Femur (tissue), 1 donor: ENCODE results near the gene RPS2.

Source experiments
- DNase-seq: peaks from one replicate; pipeline ENCODE4 v3.0.0-alpha.2; 2017

The RPS2 gene

DNA sequence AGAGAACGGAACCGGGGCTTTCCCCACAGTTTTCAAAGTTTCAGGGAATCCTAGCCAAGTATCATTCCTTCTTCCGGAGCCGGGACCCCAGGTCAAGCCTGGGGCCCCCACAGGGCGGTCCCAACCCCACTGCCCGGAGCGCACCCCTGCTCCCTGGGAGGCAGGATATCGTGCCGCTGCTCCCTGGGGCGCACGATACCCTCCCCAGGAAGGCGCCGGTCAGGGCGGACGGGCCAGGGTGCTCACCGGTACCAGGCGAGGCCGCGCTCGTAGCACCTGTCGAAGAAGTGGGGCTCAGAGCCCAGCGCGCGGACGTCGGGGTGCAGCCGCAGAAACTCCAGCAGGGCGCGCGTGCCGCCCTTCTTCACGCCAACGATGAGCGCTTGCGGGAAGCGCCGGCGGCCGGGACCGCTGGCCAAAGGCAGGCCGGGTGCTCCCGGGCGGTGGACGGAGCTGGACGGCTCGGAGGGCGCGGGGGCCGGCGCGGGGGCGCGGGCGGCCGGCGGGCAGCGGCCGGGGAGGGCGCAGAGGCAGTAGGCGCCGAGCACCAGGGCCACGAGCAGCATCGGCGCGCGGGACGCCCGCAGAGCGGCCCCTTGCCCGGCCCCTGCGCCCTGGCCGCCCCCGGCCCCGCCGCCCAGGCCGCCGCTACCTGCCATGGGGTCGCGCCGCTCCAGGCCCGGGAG, 46.8 kb downstream of the RPS2 start:
- no peak for DNase-seq

DNA sequence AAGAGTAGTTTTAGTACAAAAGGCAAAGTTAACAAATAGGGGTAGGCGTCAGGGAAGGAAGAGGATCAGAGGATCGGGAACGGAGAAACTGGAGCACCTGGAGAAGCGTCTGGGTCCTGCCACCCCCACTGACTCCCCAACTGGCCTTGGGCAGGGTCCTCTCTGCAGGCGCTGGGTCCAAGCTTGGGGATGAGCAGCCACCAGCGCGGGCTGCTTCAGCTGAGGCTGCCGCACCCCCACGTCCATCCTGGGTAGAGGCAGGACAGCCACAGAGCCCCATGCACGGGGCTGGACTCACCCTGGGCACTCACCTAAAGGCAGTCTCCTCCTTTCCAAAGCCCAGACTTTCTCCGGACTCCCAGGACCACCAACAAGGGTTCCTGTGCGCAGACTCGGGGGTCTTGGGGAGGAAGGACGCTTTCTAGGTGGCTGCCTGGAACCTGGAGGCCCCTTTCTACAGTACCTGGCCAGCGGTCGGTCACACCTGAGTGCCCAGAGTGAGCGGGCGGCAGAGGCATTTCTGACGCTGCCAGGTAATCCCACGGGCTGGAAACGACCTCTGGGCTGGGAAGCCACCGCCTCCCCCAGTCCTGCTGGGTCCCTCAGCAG, 47.5 kb downstream of the RPS2 start:
- no peak for DNase-seq

DNA sequence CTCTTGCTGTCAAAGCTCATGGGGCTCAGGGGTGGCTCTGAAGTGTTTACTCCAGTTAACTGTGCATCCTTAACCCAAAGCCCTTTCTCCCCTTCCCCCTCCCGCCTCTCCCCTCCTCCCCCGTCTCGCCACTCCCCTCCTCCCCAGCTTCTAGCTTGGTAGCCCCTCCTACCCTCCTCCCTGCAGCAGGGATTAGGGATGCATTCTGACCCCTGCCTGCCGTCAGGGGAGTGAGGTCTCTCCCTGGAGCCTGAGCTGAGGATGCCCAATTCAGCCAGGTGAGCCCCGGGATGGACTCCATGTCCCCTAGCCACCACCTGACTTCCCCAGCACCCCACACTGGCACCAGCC, 48.0 kb downstream of the RPS2 start:
- no peak for DNase-seq

DNA sequence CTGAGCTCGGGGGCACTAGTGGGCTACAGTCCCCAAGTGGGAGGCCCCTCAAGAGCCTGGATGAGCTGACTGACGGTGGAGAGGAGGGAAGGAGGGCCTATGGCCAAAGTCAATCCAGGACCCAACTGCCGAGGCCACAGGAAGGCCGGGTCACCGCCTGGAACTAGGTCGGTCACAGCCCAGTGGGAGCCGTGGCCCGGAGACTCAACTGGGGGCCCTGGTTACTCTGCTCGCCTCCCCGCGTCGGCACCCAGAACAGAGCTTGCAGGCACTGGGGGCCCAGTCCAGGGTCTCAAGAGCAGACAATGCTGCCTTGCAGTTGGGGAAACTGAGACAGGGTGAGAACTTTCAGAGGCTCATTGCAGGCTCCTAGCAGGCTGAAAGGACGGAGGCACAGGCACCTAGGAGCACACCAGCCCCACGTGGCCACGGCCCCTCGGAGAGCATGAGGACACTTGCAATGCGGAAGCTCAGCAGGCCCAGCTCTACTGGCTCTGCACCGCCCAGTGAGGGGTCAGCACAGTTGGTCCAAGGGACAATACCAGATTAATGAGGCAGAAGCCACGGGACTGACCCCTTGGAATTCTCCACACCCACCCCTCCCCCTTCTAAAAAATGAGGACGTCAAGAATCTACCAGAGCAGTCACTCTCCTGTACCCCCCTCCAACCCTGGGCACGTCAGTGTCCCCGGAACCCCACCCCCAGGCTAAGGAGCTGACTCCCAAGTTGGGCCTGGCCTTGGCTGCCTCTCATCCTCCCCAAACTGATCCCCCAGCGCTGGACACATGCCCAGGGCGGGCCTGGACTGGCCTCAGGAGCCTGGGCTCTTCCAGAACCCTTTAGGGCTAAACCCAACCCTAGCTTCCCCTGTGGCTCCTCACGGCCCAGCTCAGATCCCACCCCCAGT, 48.6 kb downstream of the RPS2 start:
- DNase-seq, result no peak

DNA sequence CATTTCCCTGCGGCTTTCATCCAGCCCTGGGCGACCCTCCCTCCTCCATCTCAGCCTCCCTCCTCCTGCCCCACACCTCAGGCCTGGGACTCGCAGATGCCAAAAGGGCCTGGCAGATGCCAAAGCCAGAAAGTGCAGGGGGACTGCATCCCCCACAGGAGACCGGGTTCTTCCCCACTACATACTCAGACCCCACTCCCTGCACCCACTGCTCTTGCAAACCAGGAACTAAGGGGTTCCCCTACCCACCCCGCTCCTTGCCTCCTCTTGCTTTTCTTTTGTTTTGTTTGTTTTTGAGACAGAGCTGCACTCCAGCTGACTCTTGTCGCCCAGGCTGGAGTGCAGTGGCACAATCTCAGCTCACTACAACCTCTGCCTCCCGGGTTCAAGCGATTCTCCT, 49.6 kb downstream of the RPS2 start:
- DNase-seq, result no peak

DNA sequence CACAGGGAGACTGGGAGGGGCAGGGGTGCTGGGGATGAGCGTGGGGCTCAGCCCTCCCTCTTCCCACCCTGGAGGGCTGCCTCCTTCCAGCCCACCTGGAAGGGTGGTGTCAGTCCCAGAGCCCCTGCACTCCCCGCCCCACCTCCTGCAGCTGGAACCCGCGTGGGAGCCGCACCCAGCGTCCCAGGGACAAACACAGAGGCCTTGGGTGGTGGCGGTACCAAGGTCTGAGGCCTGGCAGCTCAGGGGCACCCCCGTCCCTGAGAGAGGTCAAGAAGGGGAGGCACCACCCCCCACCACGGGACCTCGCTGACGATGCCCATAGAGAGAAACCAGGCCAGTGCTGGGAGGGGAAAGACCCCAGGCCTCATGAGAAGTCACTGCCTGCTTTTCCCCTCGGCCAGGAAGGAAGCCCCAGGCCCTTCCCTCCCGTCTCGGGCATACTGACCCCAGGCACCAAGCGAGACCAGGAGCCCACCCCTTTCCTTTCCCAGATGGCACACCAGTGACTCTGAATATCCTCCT, 50.5 kb downstream of the RPS2 start:
- no peak for DNase-seq

DNA sequence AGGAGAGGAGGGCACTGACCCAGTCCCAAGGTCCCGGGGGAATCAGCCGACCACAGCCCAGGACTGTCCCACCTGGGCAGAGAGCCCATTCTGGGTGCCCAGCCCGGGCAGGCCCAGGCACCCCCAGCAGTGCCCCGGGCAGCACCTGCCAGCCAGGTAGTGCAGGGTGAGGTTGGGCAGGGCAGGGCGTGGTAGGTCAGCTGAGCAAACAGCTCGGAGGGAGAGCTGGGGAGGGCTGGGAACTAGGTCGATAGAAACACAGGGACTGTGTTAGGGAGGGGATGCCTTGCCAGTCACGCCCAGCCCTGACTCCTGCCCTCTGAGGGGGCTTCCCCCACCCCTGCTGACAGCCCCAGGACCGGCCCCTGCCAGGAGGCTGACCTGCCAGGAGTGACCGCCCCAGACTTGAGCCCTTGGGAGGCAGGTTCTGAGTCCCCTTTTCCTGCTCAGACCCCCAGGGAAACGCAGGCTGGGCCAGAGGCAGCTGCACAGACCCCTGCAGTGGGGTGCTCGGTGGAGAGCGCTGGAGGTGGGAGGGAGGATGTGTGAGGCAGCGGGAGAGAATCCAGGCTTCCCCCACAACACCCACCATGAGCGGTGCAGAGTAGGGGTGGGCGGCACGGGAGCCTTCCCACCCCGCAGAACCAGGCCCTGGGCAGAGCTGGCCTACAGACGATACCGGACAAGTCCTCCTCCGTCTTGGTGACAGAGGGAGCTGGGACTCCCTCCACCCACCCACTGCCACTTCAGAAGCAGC, 51.1 kb downstream of the RPS2 start:
- DNase-seq, result no peak

DNA sequence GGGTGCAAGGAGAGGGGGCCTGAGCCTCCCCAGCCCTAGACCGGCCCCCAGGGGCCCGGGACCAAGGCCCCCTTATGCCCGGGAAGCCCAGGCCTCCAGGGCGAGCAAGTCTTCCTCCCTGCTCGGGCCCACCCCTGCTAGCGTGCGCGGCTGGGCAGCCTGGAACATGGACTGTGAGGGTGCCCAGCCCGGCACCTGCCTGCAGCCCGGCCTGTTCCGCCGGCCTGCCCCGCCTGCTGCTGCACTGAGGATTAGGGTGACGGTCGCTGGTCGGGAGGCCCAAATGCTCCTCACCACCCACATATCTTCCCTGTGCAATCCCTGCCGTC, 52.4 kb downstream of the RPS2 start:
- no peak for DNase-seq
